ENCODE measurements around the gene C10orf67. TPM values are rescaled to one million over a fixed set of nuclear protein-coding genes. Genes with fewer than 3 reads are reported as not detected.
"Not testable (repeated sequence)": the region's sequence is repeated elsewhere in the genome, so short reads cannot be mapped to it uniquely, and the experiment has no call there.

Gene C10orf67
- total RNA-seq, 1 donor from 2014 or later, result 0.41 TPM

DNA sequence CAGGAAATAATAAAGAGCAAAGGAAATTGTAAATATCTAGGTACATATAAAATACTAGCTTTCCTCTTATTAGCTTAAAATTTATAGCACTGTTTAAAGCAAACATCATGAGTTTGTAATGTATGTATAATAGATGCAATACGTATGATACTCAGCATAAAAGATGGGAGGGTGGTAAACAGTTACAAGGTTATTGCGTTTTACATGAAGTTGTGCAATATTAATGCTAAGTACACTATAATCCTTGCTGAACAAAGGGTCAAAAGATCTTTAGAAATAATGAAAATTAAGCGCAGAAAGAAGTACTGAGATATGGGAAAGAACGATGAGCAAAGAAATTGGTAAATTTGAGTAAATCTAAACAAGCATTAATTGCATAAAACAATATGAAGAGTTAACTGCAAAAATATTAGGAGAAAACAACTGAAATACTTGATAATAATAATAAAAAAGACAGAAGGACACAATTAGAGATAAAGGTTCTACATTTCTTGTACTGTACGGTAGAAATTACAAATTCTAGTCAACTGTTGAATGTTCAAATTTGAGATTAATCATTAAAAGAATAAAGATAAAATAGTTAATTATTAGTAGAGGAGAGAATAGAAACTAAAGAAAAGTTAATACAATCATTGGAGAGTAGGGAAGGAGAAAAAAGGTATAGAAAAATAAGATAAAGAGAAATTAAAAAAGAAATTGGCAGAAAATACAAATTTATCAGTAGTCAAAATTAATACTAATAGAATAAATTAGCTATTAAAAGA lies 17.9 kb downstream of the C10orf67 start:
- DNase-seq (ENCODE audit: low spot score in 2 of 2), result no peak
- peak; percentile 6 for FAIRE-seq

DNA sequence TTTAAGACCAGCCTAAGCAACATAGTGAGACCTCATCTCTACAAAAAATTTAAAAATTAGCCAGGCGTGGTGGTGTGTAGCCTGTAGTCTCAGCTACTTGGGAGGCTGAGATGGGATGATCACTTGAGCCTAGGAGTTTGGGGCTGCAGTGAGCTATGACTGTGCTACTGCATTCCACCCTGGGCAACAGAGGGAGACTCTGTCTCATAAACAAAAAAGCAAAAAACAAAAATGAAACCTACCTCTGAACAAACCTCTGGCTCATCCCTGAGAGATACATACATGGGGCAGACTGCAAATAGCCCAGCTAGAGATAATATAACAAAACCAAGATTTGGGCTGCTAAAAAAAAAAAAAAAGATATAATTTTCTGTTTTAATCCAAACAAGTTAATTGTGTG lies 19.5 kb downstream of the C10orf67 start:
- DNase-seq (ENCODE audit: low spot score in 2 of 2) (no peak), FAIRE-seq (no peak)

DNA sequence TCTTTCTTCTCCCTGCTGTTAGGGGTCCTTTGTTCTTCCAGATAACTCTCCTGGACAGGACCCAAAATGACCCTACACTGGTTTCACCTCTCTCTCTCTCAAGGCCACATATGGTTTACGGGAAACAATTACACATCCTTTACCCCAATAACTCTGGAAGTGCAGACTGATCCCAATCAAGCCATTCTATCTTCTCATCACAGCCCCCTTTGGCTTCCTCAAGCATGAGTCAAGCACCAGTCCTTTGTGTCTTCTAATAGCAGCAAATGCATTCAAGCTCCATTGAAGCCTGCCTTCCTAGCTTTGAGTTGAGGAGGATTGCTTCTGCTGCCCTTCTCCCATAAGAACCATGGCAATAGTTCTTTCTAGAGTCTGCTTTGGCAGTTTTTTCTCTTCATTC lies 20.2 kb downstream of the C10orf67 start:
- DNase-seq (ENCODE audit: low spot score in 2 of 2) (no peak), FAIRE-seq (no peak)

DNA sequence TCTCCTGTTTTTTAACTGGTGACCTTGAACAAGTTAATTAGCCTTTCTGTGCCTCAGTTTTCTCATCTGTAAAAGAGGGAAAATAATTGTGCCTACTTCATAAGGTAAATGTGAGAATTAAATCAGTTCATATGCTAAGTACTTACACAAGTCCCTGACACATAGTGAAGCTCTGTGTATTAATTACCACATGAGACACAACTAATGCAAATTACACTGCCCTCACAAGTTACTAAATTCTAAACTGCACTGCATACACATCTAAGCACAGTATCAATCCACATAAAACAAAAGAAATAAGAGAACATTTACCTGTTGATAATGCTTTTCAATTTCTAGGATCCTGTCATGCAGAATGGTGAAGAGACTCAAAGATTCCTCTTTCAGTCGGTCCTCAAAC lies 22.5 kb downstream of the C10orf67 start:
- no peak for FAIRE-seq
- no peak for DNase-seq (ENCODE audit: low spot score in 2 of 2)

DNA sequence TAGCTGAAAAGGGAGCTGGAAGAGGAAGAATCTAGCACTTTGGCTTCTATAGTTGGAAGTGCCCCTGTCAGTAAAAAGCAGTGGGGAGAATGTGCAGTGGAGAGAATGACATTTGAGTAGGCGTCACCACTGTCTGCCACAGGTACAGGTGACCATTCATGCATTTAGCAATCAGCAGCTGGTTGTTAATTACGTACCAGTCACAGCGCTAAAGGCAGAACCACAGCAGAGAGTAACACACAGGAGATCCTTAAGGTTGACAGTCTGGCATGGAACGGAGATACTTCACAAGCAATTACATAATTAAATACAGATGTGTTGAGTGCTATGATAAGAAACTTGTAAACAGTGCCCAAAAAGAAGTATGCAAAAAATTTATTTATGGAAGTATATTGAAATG lies 24.8 kb downstream of the C10orf67 start:
- FAIRE-seq (no peak), DNase-seq (ENCODE audit: low spot score in 2 of 2) (no peak)

DNA sequence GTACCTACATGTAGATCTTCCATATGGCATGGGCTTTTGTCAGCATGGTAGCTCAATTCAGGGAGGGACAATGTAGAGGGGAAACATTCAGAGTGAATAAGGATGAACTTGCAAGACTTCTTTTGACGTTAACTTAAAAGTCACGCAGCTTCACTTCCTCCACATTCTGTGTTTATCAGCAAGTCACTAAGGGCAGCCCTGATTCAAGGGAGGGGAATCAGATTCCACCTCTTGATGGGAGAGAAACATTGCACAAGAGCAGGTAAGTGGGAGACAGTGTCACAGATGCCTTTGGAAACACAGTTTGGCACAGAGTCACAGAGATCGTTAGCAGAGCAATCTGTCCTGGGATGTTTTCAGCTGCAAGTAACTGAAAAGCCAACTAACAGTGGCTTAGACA lies 26.2 kb downstream of the C10orf67 start:
- FAIRE-seq, result no peak
- DNase-seq (ENCODE audit: low spot score in 2 of 2), result no peak

DNA sequence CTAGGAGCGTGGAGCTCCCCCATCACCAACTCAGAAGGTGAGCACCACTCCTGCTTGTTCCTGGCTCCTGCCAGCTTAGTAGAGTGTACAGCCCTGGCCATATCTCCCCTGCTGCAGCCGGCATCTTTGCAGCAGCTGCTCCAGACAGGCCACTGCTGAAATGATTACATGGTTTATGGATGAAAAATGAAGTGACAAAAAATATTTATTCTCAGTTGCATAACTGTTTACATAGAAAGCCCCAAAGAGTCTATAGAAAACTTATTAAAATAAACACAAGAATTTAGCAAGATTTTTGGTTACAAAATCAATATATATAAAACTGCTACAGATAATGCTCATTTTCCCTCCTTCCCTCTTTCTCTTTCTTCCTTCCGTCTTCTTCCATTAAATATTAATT lies 27.2 kb downstream of the C10orf67 start:
- FAIRE-seq (no peak), DNase-seq (ENCODE audit: low spot score in 2 of 2) (no peak)

DNA sequence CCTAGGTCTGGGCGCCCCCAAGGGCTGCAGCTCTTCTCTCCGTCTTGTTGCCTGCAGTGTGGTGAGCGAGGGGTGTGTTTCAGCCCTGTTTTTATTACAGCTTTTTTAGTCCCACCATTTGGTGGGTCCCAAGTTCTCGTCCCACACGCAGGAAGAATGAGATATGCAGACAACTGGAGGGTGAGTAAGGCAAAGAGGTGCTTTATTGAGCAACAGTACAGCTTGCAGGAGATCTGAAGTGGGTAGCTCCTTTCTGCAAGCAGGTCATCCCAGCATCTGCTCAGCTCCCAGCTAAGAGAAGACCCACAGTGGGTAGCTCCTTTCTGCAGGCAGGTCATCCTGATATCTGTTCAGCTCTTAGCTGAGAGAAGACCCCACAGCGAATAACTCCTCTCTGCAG lies 28.2 kb downstream of the C10orf67 start:
- FAIRE-seq, result no peak
- no peak for DNase-seq (ENCODE audit: low spot score in 2 of 2)

DNA sequence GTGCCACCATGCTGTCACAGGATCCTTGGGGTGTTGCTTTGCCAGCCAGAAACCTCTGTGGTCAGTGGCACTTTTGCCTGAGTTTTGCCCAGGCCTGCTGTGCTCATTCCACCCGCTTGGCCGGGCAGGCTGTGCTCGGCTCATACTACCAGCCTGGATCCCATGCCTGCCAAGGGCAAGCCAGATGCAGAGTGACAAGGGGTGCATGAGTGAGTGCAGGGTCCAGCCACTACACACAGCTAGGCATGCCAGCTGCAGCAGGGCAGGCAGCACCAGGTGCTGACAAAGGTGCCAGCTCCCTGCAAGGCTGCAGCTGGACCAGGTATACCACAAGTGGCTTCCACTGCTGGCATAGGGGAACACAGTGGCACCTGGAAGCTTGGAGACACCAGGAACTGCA lies 28.6 kb downstream of the C10orf67 start:
- FAIRE-seq, result no peak
- DNase-seq (ENCODE audit: low spot score in 2 of 2), result no peak

DNA sequence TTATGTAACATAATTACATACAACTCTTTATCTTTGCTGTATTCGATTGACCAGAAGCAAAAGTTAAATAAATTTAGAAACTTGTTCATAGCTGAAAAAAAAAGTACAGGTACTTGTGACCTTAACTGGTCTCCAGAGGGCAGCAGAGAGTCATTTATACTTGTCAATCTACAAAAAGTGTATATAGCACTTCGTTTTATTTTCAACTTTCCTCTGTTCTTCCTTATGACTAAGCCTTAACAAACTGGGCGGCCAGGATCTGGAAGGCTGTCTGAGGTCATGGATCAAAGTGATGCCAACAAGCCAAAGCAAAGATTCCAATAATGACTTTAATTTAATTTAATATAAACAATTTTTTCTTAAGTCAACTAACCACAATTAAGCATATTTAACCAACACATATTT lies 29.8 kb downstream of the C10orf67 start:
- peak; percentile 94 for FAIRE-seq
- DNase-seq (ENCODE audit: low spot score in 2 of 2), result peak in 1 of 2 donors; percentile 52

DNA sequence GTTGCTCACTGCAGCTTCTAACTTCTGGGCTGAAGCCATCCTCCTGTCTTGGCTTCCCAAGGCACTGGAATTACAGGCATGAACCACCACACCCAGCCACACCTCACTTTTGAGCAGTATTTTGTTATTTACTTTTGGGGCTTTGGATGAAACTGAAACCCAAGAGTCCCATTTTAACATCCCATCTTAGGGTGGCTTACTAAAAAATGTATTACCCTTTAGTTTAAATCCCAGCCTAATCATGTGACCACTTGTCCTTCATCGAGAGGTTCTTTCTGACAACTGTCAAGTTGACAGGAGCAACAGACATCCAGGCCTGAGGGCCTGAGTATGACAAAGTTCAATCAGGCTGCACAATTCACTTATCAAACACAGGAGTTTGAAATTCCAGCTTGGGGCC lies 33.6 kb downstream of the C10orf67 start:
- FAIRE-seq, result no peak
- no peak for DNase-seq (ENCODE audit: low spot score in 2 of 2)

DNA sequence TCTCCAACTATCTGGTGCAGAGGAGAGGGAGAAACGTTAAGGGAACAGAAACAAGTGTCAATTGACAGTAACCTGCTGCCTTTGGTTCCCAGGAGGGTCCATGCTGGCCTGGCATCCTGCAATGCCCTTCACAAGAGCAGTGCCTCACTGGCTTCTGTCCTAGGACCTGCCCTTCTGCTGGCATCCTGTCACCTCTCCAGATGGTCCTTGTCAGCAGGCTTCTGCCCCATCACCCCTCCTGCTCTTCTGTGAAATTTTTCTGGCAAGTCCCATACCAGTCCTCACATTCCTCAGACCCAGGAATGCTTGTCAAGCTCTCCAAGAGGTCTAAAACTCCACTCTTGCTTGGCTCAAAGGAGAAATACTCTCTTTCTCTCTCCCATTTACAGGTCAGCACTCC lies 34.2 kb downstream of the C10orf67 start:
- DNase-seq (ENCODE audit: low spot score in 2 of 2), result no peak
- FAIRE-seq, result no peak

DNA sequence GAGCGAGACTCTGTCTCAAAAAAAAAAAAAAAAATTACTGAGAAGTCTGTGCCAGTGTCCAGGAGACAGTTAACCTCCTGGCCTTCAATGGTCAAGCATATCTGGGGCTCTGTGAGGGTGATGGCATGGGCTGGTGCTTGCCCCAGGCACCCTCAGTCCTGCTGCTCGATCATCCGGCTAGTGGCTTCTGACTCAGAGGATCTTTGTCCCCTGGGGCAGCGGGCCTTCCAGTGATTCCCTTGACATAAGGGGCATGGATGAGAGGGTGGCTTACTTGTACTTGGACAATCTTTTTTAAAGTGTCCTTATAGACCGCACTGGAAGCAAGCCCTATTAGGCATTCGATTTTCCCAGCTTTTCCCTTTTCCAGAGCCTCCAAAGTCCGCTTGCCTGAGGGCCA lies 44.6 kb downstream of the C10orf67 start:
- FAIRE-seq; DNase-seq (ENCODE audit: low spot score in 2 of 2): not testable (repeated sequence)

DNA sequence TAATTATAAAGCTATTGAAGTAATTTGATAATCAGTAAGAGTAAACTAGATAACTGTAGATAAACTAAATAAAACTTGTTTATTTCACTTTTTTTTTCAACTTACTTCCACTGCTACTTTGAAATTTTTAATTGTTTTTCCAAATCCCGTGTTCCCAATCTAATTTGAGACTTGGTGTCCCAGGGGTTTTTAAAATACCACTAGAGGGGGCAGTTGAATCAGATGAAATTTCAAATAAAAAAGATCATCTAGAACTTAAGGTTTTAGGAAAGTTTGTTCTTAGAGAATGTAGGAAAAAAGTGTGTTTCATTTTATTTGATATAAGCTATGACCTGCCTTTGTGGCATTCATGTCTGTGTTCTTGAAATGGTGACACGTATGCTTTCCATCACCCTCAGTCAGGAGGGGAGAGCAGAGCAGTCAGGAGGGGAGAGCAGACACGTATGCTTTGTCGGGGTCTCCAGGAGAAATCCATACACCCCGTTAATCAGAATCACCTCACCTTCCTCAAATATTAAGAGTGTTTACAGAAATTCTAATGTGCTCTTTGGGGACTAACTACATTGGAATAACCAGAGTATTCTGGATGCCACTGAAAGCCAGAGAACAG lies 49.9 kb downstream of the C10orf67 start:
- FAIRE-seq (peak; percentile 86), DNase-seq (ENCODE audit: low spot score in 2 of 2) (no peak)

DNA sequence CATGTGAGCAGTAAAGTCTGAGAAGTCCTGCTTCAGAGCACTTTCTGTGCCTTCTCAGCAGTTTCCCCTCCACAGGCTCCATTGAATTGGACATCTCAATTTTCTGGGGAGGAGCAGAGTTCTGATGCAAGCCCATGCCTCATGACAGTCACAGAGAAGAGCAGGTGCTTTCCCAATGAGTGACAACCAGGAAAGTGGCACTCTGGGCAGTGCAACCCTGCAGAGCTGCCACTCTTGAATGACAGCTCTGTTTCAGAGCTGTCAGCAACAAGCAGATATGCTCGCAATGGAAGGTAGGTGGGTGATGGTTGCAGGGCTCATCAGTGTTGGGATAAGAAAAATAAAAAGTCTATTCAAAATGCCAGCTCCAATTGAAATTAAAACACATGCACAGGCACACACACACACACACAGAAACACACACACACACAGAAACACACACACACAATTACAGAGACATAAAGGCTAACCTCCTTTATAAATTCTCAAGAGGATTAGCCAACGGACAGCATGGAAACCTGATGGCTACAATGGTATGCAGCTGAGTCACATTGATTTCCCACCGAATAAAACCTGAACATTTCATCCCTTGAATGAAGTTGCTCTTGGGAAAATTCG lies 50.5 kb downstream of the C10orf67 start:
- FAIRE-seq (no peak), DNase-seq (ENCODE audit: low spot score in 2 of 2) (no peak)

DNA sequence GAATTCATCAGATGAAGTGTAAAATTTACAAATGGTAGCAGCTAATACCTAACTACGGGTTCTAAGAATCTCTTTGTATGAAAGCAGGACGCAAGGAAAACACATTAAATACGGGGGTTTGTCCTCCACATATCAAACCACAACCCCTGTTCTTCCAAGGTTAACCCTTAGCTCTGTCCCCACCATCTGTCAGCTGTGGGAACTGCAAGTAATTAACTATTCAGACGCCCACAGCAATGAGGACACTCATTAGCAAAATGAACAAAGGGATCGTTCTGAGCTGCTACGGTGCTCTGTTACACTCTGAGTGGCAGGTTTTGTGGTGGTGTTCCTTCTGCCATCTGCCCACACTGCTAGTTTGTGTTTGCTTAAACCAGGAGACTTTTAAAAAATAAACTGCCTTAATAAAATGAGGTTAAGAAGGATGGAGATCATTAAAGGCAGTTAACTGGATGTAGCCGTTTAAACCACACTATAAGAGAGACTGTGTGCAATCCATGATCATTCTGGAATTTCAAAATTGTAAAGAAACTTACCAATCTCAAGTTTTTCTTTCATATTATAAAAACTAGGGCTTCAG lies 51.4 kb downstream of the C10orf67 start:
- FAIRE-seq (no peak), DNase-seq (ENCODE audit: low spot score in 2 of 2) (no peak)

DNA sequence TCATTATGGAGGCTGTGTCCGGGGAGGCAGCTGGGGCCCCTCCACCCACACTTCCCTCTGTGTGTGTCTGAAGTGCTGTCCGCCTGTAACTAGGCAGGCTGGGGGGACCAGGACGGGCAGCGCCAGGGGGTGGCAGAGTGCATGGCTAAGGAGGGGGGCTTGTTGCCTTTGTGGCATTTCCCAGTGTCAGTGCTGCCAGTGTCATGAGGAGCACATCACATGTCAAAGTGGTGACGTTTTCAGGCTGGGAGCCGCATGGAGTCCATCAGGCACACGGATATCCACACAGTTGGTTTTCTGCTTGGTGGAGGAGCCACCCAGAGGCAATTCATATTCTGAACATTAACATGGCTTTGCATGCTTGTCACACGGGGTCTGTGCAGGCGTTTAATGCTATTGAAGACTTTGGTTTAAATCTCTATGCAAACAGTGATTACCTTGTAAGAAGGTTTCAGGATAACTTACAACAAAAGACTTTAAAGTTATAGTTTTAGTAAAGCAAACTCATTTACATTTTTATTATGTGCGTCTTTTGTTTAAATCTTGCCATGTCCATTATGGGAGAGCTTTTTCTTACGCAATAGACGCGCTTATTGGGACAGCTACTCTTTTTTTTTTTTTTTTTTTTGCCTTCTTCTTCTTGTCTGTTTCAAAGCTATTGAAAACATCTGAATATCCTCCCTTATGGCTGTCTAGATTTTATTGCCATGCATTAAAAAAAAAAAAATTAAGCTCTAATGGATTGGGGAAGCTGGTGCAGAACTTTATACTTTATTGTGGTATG lies 52.9 kb downstream of the C10orf67 start:
- DNase-seq (ENCODE audit: low spot score in 2 of 2) (no peak), FAIRE-seq (no peak)

DNA sequence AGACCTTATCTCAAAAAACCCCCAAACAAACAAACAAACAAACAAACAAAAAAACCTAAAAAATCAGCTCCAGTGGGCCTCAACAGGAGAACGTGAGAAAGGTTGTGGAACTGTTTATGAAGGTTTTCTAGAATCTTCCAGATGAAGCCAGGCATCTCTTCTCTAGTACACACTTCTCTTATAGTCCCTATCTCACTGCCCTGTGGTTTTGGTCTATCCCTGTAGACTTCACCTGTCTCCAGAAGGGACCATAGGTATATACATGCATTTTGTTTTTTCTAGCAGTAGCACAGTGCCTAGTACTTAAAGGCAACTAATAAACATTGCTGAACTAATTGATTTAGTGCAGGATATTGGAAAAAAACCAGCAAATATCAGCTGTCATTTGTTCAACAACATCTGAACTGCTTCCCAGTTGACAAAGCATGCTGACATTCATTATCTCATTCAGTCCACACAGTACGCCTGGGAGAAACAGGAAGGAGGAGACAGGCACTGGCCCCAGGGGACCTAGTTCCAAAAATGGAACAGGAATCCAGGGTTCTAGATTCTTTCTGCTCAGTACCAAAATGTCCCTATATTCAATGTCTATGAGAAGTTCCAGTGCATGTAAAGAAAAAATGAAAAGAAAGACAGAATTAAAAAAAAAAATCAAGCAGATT lies 59.8 kb downstream of the C10orf67 start:
- DNase-seq (ENCODE audit: low spot score in 2 of 2), result no peak
- no peak for FAIRE-seq

DNA sequence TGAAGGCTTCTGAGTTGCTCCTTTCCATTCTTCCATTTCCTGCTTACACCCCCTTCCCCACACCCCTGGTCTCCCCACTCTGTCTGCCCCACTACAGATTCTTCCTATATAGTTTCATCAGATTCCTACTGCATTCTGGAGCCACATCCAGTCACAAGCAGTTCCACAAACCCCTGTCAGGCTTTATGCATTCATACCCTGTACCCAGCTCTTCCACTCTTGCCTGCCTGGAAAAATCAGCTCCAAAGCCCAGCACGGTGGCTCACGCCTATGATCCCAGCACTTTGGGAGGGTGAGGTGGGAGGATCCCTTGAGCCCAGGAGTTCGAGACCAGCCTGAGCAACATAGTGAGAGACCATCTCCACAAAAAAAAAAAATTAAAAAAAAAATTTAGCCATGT lies 60.4 kb downstream of the C10orf67 start:
- FAIRE-seq (no peak), DNase-seq (ENCODE audit: low spot score in 2 of 2) (no peak)

DNA sequence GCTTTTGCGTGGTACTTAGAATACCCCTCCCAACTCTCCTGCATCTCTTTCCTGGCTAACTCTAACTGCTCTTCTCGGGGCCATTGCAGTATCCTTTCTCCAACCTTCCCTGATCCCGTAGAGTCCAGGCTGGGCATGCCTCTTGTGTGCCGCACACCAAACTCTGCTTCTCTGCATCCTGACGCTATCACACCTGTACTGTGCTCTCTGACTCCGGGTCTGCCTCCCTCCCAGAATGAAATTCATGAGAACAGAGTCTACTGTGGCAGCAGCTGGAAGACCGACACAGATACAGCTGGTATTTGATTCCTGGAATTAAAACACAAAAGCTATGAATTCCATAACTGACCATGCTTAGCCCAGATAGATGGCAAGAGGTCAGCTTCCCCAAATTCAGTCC lies 60.9 kb downstream of the C10orf67 start:
- DNase-seq (ENCODE audit: low spot score in 2 of 2) (no peak), FAIRE-seq (no peak)

All from frontal cortex (tissue), 4 donors.